OCI-M2 (cell line): ENCODE data around the gene PSENEN.
"Not testable (repeated sequence)": the region's sequence is repeated elsewhere in the genome, so short reads cannot be mapped to it uniquely, and the experiment has no call there.

ENCODE experiments used
- DNase-seq: peaks from one replicate; lab custom pipeline; 2025; ENCODE audit not compliant: unreplicated experiment; lab: John Stamatoyannopoulos, UW

The PSENEN gene

GRCh38 chr19:35787227-35787799 is 41.9 kb downstream of the PSENEN start:
- DNase-seq = no peak

GRCh38 chr19:35788205-35788960 is 42.9 kb downstream of the PSENEN start:
- DNase-seq = no peak

GRCh38 chr19:35789195-35789977 is 43.9 kb downstream of the PSENEN start:
- no peak for DNase-seq

GRCh38 chr19:35789978-35790944 is 44.8 kb downstream of the PSENEN start:
- no peak for DNase-seq

GRCh38 chr19:35790981-35791813 is 45.7 kb downstream of the PSENEN start:
- no peak for DNase-seq

GRCh38 chr19:35791814-35792279 is 46.4 kb downstream of the PSENEN start:
- no peak for DNase-seq

- DNase-seq = no peak
Observed at GRCh38 chr19:35792312-35792711, 46.9 kb downstream of the PSENEN start.

- DNase-seq = no peak
Observed at GRCh38 chr19:35792888-35793287, 47.4 kb downstream of the PSENEN start.

GRCh38 chr19:35793381-35794165 is 48.1 kb downstream of the PSENEN start:
- DNase-seq = no peak

GRCh38 chr19:35795564-35795963 is 50.1 kb downstream of the PSENEN start:
- not testable (repeated sequence) for DNase-seq
